GM18508 (cell line): ENCODE measurements around the gene ACTR3.
A peak's percentile ranks its signal among the peaks of the same experiment; 100 is the strongest.

Experiments used
- ATAC-seq: cut with Tn5 transposase; IDR thresholded peaks from one replicate; pipeline ENCODE4 v1.9.1; 2021; ENCODE audit warnings: moderate number of reproducible peaks; ENCODE audit not compliant: insufficient read depth, unreplicated experiment

The ACTR3 gene

GRCh38 chr2:113963965-113964364, 74.1 kb downstream of the ACTR3 start:
- ATAC-seq = no peak

DNA sequence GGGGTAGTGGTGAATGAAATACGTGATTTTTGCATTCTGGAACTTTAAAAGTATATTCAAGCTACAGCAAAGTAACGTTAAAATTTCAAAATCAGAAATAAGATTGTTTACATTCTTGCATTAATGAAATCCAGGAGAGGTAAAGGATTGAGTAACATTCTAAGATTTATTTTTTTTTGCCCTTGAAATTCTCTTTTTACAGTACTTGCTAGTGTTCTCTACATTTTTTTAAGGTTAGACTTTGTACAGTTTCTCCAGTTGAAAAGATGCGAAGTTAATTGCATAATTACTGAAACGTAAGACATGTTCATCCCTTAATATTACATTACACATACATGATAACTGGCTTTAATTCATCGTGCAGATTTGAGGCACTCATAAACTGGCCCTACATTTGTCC, 74.5 kb downstream of the ACTR3 start:
- no peak for ATAC-seq

- no peak for ATAC-seq
Observed at GRCh38 chr2:113965228-113965627, 75.3 kb downstream of the ACTR3 start.

- peak; percentile 67 for ATAC-seq
Observed at GRCh38 chr2:113965644-113966043, 75.8 kb downstream of the ACTR3 start.

DNA sequence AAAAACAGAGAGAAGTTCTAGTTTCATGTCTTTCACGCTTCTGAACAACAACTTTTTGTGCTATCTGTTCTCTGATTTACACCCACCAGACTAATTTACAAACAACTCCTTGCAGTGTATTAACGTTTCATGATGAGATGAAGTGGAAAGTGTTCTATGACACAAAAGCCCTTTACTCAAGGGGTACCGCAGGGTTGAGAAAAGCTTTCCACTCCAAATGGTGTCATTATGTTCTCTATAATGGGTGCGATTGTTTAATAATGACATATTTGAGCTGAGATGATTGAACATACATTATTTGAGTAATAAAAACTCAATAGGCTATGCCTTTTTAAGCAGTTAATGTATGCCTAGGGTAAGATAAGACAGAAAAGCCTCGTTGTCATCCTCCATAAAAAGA, 76.3 kb downstream of the ACTR3 start:
- no peak for ATAC-seq

DNA sequence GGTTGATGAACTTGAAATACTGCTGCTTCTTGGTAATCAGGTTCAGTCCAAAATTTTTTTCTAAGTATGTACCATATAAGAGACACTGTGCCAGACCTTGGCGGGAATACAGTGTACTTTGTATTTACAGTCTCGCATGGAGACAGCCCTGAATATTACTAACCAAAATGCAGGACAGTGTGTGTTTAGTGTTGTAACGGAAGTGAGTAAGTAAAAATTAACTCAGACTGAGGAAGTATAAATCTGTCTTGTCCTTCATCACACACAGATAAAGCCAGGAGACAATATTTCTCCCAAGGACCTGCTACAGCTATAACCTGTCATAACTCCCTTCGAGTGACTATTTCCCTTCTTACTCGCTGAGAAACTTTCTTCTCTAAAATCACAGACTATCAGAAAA, 76.9 kb downstream of the ACTR3 start:
- ATAC-seq = peak; percentile 66

DNA sequence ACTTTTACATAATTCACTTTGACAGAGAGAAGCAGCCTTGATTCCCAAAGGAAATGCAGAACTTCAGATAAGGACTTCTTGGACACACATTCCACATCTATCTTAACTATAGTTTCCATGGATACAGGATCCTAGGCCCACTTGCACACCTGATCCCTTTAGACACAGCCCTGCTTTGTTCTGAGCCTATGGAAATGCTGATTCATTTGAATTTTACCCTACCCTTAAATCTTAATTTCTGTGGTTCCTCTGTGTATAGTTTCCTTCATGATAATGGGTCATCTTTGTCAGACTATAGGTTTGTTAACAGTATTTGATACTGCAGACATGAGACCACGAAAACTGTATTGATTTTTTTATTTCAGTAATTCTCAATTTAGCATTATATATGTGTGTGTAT, 77.4 kb downstream of the ACTR3 start:
- ATAC-seq = no peak

GRCh38 chr2:113972766-113973165, 82.9 kb downstream of the ACTR3 start:
- no peak for ATAC-seq

- no peak for ATAC-seq
Observed at GRCh38 chr2:113973810-113974209, 83.9 kb downstream of the ACTR3 start.

DNA sequence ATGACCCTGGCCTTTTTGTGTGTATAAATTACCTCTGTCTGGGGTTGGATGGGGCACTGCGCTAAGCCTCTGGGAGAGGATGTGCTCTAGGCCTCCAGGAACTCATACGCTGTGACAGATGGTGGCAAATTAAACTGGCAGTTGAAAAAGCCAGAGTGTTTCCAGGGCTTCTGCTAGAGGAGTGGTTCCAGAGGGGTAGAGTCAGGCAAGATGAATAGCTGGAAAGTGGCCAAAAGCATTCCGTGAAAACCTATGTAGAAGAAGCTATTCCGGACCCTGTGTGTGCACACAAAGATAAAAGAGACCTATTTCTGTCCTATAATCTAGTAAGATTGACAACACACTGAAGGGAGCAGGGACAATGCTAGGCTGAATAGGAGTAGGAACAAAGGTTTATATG, 84.8 kb downstream of the ACTR3 start:
- ATAC-seq = no peak

- ATAC-seq = no peak
Observed at GRCh38 chr2:113976277-113976928, 86.5 kb downstream of the ACTR3 start.

GRCh38 chr2:113977060-113977659, 87.3 kb downstream of the ACTR3 start:
- ATAC-seq = no peak

- ATAC-seq = no peak
Observed at GRCh38 chr2:113977660-113978523, 88.0 kb downstream of the ACTR3 start.

- ATAC-seq = no peak
Observed at GRCh38 chr2:113978524-113979190, 88.8 kb downstream of the ACTR3 start.

DNA sequence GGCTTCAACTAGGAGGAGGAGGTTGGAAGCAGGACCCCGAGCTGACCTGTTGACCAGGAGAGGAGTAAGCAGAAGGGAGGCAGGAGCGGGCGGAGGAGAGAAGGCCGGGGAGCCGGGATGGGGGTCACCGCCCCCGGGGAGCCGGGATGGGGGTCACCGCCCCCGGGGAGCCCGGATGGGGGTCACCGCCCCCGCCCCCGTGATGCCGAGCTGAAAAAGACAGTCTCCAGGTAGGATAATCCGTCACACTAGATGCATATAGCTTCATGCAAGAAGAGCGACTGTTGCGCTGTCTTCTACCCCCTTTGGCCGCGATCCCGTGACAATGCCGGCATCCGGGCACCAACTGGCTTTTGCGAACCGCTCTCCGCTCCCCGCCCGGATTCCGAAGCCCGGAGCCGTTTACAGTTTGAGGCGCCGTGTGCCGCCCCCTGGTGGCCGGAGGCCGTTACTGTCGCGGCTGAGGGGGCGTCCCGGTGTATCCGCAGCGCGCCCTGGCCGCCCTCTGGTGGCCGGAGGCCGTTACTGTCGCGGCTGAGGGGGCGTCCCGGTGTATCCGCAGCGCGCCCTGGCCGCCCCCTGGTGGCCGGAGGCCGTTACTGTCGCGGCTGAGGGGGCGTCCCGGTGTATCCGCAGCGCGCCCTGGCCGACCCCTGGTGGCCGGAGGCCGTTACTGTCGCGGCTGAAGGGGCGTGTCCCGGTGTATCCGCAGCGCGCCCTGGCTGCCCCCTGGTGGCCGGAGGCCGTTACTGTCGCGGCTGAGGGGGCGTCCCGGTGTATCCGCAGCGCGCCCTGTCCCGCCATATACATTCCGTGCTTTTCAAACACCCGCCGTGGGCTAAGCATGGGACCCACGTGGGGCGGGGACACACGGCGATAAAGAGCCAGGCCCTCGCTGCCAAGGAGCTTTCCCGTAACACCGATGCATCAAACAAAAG, 89.6 kb downstream of the ACTR3 start:
- ATAC-seq = no peak

DNA sequence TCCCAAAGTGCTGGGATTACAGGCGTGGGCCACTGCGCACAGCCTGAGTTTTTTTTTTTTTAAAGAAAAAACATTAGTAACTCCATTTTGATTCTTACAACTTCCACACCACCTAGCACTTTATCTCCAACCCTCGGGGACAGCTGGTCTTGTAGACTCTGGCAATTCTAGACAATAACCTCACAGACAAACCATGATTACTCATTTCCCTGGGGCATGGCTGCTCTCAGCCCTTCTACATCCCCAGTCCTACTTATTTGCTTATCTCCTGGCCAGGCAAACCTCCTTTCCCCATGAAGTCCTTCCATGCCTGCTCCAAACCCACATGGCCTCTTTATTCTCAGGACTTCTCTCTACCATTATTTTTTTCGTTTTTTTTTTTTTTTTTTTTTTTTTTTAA, 91.1 kb downstream of the ACTR3 start:
- ATAC-seq = no peak

DNA sequence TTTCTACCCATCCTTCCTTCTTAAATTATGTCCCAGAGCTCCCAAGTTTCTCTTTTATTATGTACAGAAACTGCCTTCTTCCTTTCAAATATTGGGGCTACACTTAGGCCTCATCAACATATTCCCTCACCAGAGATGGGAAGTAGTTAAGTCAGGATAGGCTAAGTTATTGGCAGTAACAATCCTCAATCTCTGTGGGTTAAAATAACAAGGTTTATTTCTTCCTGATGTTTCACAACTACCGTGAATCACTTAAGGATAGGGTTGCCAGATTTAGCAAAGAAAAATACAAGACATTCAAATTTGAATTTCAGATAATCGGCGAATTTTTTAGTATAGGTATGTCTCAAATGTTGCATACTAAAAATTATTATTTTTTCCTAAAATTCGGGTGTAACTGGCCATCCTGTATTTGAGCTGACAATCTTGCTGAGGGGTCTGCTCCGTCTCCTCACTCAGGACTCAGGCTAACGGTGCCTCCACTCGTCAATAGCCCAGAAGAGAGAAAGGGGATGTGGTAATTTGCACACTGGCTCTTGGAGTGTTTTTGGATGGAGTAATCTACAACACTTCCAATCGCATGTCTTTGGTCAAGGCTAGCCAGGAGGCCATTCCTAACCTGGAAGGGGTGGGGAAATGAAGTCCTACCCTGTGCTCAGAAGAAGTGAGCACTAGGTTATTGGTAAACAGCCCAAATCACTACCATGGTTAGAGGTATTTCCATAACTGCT, 91.7 kb downstream of the ACTR3 start:
- no peak for ATAC-seq

DNA sequence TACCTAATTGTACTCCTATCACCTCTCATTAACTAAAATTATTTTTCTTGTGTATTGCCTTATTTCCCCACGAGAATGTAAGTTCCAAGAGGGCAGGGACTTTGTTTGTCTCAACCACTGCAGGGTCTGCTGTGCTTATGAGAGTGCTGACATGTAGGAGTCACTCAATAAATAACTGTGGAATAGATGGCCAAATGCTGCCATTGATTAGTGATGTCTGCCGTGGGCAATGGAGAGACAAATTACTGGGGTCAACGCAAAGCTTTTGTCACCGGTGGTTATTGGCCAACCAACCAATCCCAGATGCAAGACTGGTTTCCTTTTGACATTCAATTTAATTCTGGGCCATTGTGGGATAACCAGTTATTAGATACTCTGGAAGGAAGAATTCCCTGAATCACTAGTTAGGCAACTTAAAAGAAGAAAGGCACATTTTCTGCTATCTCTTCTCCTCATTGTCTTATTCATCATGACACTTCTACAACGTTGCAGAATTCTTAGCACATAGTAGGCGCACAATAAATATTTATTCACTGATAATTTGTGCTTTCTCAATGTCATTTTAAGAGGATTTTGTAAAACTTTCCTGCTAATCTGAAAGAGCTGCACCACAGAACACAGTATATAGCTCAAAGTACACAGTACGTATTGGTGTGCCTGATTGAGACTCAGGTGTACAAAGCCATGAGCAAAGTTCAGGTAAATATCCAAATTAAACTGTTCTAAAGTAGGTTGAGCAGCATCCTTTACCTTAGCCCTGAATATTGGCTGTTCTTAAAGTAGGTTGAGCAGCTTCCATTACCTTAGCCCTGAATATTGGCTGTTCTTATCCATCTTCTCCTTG, 95.9 kb downstream of the ACTR3 start:
- ATAC-seq = no peak
